ENCODE data around the gene TUBA1C.
"Not testable (repeated sequence)": the region's sequence is repeated elsewhere in the genome, so short reads cannot be mapped to it uniquely, and the experiment has no call there.

The TUBA1C gene

GRCh38 chr12:49310451-49311000, 45.6 kb downstream of the TUBA1C start:
- DNase-seq (ENCODE audit: low spot score), result not testable (repeated sequence)

DNA sequence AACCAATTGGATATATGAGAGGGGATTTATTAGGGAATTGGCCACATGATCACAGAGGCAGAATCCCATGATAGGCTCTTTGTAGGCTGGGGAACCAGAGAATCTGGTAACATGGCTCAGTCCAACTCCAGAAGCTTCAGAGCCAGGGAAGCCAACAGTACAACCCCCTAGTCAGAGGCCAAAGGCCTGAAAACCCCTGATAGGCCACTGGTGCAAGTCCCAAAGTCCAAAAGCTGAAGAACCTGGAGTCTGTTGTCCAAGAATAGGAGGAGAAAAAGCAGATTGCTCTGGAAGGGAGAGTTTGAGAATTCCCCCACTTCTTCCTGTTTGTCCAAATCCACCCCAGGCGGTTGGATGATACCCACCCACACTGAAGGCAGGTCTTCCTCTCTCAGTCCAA, 49.9 kb downstream of the TUBA1C start:
- no peak for DNase-seq (ENCODE audit: low spot score)

DNA sequence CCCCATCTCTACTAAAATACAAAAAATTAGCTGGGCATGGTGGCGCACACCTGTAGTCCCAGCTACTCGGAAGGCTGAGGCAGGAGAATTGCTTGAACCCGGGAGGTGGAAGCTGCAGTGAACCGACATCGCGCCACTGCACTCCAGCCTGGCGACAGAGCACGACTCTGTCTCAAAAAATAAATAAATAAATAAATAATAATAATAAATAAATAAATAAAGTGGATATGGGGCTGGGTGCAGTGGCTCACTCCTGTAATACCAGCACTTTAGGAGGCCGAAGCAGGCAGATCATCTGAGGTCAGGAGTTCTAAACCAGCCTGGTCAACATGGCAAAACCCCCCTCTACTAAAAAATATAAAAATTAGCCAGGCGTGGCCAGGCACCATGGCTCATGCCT, 52.2 kb downstream of the TUBA1C start:
- DNase-seq (ENCODE audit: low spot score), result not testable (repeated sequence)

DNA sequence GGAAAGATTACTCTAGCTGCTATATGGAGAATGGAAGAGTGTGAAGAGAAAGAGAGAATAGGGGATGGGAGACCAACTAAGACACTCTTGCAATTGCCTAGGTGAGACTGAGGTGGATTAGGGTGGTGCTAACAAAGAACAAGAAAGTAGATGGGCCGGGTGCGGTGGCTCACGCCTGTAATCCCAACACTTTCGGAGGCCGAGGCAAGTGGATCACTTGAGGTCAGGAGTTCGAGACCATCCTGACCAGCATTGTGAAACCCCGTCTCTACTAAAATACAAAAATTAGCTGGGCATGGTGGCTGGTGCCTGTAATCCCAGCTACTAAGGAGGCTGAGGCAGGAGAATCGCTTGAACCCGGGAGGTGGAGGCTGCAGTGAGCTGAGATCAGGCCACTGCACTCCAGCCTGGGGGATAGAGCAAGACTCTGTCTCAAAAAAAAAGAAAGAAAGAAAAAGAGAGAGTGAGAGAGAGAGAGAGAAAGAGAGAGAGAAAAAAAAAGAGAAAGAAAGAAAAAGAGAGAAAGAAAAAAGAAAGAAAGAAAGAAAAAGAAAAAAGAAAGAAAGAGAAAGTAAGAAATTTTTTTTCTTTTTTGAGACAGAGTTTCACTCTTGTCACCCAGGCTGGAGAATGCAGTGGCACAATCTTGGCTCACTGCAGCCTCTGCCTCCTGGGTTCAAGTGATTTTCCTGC, 55.7 kb downstream of the TUBA1C start:
- not testable (repeated sequence) for DNase-seq (ENCODE audit: low spot score)

GRCh38 chr12:49322367-49322707, 57.5 kb downstream of the TUBA1C start:
- no peak for DNase-seq (ENCODE audit: low spot score)

DNA sequence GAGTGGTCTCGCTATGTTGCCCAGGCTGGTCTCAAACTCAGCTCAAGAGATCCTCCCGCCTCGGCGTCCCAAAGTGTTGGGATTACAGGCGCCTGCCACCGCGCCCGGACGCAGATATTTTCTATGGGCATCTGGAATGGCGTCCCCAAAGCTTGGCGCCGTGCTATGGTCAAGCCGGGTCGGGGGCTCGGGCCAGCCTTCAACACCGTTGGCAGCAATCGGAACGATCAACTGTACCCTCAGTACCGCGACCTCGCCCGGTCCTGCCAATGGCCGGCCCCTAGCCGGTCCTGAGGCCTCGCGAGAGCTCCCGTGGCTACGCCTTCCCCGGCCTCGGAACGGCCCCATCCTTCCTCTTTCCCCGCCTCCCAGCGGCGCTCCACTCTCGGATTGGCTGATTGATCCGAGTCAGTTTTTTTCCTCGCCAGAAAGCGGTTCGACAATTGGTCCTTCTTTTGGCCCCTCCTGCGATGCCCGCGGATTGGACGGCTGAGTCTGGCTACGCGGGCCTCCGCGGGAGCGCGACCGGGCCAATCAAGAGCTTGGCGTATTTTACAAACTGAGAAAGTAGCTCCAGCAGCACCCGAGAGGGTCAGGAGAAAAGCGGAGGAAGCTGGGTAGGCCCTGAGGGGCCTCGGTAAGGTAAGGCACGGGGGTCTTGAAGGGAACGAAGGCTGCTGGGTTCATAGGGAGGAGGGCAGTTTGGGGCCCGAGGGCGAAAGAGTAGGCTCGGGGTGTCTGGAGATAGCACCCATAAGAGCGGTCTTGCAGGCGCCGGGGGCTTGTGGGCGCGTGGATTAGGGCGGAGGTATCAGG, 58.0 kb downstream of the TUBA1C start, which contains the start of gene TROAP:
TROAP (plus strand) TSS at position 548 of the 816 bp plus-strand sequence. CDS start 354 bp downstream, outside the sequence.
- DNase-seq (ENCODE audit: low spot score), result peak; percentile 99

GRCh38 chr12:49323524-49324097, 58.7 kb downstream of the TUBA1C start:
- DNase-seq (ENCODE audit: low spot score), result no peak
